ENCODE results near the gene EFS. TPM values are rescaled to one million over a fixed set of nuclear protein-coding genes. Genes with fewer than 3 reads are reported as not detected.

EFS gene
- total and polyA plus RNA-seq, 8 donors, result 3.1 to 20.6 (median 6.2) TPM

DNA sequence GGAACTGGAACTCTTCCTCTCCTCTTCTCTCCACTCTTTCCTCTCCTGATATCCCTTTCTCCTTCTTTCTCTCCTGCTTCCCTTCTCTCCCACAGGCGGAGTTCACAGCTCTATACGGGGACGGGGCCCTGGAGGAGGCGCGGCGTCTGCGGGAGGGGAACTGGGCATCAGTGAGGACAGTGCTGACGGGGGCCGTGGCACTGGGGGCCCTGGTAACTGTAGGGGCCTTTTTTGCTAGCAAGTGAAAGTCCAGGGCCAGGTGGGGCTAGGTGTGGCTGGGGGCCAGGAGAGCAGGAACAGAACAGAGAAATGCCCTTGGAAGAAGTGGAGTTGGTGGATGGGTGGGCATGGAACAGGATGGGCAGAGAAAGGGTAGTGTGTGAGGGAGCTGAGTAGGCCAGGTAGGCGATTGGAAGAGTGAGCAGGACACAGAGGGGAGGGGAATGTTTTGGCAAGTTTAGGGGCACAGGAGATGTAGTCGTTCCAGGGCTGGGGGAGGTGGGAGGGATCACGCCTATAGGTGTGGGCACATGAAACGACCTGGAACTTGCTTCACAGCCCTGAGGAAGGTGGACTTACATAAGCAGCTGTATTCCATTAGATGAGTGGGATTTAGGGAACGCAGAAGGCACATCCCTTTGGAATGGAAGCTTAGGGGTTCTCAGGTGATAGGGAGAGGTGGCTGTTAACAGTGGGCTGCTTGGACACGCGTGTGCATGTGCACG, 56.1 kb downstream of the EFS start:
- WGBS, 5 donors, result 67 to 82% (median 74%) methylated on average over 16 to 17 of the region's 17 CpGs
- TF ChIP-seq, protein P1, sequence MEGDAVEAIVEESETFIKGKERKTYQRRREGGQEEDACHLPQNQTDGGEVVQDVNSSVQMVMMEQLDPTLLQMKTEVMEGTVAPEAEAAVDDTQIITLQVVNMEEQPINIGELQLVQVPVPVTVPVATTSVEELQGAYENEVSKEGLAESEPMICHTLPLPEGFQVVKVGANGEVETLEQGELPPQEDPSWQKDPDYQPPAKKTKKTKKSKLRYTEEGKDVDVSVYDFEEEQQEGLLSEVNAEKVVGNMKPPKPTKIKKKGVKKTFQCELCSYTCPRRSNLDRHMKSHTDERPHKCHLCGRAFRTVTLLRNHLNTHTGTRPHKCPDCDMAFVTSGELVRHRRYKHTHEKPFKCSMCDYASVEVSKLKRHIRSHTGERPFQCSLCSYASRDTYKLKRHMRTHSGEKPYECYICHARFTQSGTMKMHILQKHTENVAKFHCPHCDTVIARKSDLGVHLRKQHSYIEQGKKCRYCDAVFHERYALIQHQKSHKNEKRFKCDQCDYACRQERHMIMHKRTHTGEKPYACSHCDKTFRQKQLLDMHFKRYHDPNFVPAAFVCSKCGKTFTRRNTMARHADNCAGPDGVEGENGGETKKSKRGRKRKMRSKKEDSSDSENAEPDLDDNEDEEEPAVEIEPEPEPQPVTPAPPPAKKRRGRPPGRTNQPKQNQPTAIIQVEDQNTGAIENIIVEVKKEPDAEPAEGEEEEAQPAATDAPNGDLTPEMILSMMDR (IDR thresholded peaks at IDR 0.05), result no peak
- no peak for TF ChIP-seq POLR2AphosphoS5 (IDR thresholded peaks at IDR 0.05)
- no peak for TF ChIP-seq EP300 (IDR thresholded peaks at IDR 0.05)
- TF ChIP-seq POLR2A (IDR thresholded peaks at IDR 0.05), result no peak
- H3K4me3 ChIP-seq, result peak overlapping the region in 3 of 4 donors; percentile 70 to 78 (median 72)
- DNase-seq, result no peak
- peaks cover 38 to 58% (median 52%) of the 10 kb centered on the region in 4 donors for H3K4me1 ChIP-seq
- H3K36me3 ChIP-seq, result peaks cover 0 to 53% (median 46%) of the 10 kb centered on the region in 4 donors
- H3K9me3 ChIP-seq, result no peaks in the 10 kb centered on the region
- intact Hi-C loops (cut with DNase I; ENCODE audit: low total_unique reads), result no loop called here
- H3K27me3 ChIP-seq, result no peaks in the 10 kb centered on the region
- peak overlapping the region in 3 of 5 donors; percentile 27 to 94 (median 91) for H3K27ac ChIP-seq

DNA sequence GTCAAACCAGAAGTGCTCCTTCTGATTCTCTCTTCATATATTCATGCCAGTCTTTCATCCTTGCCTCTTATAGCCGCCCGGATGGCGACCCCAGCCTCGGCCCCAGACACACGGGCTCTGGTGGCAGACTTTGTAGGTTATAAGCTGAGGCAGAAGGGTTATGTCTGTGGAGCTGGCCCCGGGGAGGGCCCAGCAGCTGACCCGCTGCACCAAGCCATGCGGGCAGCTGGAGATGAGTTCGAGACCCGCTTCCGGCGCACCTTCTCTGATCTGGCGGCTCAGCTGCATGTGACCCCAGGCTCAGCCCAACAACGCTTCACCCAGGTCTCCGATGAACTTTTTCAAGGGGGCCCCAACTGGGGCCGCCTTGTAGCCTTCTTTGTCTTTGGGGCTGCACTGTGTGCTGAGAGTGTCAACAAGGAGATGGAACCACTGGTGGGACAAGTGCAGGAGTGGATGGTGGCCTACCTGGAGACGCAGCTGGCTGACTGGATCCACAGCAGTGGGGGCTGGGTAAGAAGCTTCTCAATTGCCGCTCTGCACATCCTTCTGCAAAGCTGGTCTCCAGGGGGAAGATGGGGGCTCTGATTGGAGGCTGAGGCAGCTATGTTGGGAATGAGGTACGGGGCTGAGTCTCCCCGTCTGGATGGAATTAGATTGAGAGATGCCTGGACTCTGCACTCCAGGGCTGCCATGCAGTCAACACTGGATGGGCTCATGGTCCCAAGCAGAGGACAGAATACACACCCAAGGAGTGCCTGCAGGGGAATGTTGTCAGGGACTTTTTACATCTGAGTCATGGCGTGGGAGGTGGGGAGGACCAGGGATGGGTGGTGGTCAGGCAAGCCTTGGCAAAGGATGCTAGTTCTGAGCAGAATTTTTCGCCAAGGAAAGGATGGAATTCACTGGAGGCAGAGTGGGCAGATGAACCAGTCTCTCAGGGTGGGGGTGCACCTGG, 57.0 kb downstream of the EFS start:
- Histone ChIP-seq H3K4me3 (peak overlapping the region; percentile 70 to 78 (median 72)), H3K36me3 (peaks cover 0 to 50% (median 45%) of the 10 kb centered on the region in 4 donors), H3K9me3 (no peaks in the 10 kb centered on the region), H3K27me3 (no peaks in the 10 kb centered on the region), H3K27ac (peak overlapping the region; percentile 43 to 94 (median 91)), H3K4me1 (peaks cover 40 to 64% (median 55%) of the 10 kb centered on the region in 4 donors)
- DNase-seq, result no peak
- no peak for TF ChIP-seq EP300 (IDR thresholded peaks at IDR 0.05)
- TF ChIP-seq, protein P1 (IDR thresholded peaks at IDR 0.05), result no peak
- WGBS, 5 donors, result 74 to 87% (median 77%) methylated on average over 14 to 22 of the region's 22 CpGs
- intact Hi-C loops (cut with DNase I; ENCODE audit: low total_unique reads), result no loop called here

DNA sequence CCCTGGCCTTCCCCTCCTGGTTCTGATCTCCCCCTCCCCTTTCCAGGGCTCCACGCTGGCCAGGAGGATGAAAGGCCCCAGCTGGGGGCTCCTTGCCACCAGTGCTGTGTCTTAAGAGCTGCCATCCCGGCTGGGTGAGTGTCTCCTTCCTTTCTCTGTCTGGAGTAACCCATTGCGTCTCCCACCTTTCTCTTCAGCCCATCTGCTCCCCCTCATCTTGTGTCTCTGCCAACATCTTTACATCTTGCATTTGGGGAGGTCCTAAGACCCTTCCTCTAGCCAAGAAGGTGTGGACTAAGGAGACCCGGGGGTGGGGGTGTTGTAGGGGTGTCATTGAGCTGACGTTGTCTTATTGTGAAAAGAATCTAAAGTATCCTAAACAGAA, 57.8 kb downstream of the EFS start:
- no peaks in the 10 kb centered on the region for H3K9me3 ChIP-seq
- intact Hi-C loops (cut with DNase I; ENCODE audit: low total_unique reads), result no loop called here
- peak overlapping the region; percentile 91 to 94 (median 92) for H3K27ac ChIP-seq
- peaks cover 43 to 69% (median 62%) of the 10 kb centered on the region in 4 donors for H3K4me1 ChIP-seq
- 5 to 16% (median 8%) methylated on average over 5 of the region's 5 CpGs for WGBS, 5 donors
- DNase-seq, result no peak
- no peaks in the 10 kb centered on the region for H3K27me3 ChIP-seq
- H3K36me3 ChIP-seq, result peaks cover 0 to 45% (median 39%) of the 10 kb centered on the region in 4 donors
- H3K4me3 ChIP-seq, result peak overlapping the region; percentile 70 to 78 (median 72)
- TF ChIP-seq POLR2AphosphoS5 (IDR thresholded peaks at IDR 0.05) (no peak), POLR2A (IDR thresholded peaks at IDR 0.05) (no peak), EP300 (IDR thresholded peaks at IDR 0.05) (no peak)
- TF ChIP-seq, protein P1 (IDR thresholded peaks at IDR 0.05), result no peak

DNA sequence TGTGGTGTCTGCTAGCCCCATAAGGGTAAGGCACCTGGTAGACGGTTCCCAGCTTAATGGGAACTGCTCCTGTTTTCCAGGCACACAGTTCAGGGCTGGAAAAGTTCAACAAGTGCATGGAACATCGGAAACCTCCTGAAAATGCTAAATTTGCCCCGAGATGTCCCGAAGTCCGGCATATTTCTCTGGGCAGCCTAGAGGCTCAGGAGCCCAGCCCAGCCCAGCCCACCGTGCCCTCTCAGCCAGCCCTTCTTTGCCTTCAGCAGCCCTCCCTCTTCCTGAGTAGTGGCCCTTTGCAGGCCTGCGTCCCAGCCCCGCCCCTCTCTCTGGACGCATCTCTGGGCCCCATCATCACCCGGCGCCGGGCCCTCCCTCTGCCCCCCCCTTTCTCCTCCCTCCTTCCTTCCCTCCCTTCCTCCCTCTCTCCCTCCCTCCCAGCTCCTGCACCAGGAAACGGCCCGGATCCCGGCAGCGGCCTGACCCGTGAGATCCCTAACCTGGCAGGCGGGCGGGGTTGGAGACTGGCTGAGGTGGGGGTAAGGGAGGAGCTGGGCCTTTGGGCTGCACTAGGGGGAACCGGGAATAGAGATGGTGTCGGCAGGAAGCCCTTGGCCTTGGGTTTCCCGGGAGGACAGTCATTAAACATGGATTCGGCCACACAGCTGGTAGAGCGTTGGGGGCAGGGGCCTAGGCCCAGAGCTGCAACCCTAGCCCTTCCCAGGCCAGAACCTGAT, 58.4 kb downstream of the EFS start, which contains the start of gene BCL2L2:
Gene BCL2L2 (plus strand): TSS at position 422 of the 734 bp plus-strand sequence. CDS start 935 bp downstream, outside the sequence.
- 1 to 5% (median 4%) methylated on average over 23 to 24 of the region's 24 CpGs for WGBS, 5 donors
- peaks cover 43 to 69% (median 64%) of the 10 kb centered on the region in 4 donors for H3K4me1 ChIP-seq
- H3K36me3 ChIP-seq, result peaks cover 0 to 39% (median 35%) of the 10 kb centered on the region in 4 donors
- peak within 1 kb of the TSS; percentile 91 to 94 (median 92) for H3K27ac ChIP-seq
- TF ChIP-seq, protein P1 (IDR thresholded peaks at IDR 0.05), result no peak
- TF ChIP-seq POLR2AphosphoS5 (IDR thresholded peaks at IDR 0.05) (peak in 2 of 3 donors; percentile 76 to 87), POLR2A (IDR thresholded peaks at IDR 0.05) (peak in 2 of 4 donors; percentile 2 to 57)
- intact Hi-C loops (cut with DNase I; ENCODE audit: low total_unique reads), result no loop called here
- H3K4me3 ChIP-seq, result peak within 1 kb of the TSS; percentile 70 to 78 (median 72)
- no peaks in the 10 kb centered on the region for H3K27me3 ChIP-seq
- peak; percentile 92 to 97 for DNase-seq
- H3K9me3 ChIP-seq, result no peaks in the 10 kb centered on the region
